Central memory CD4-positive, alpha-beta T cell (primary cell): ENCODE data around the gene EIF1AD.
"Not testable (repeated sequence)": the region's sequence is repeated elsewhere in the genome, so short reads cannot be mapped to it uniquely, and the experiment has no call there.

Source experiments
- DNase-seq: peaks from one replicate; pipeline ENCODE4 v3.0.0; 2022
- total RNA-seq, 3 experiments: gene quantifications; one replicate each; lab custom pipeline; 2026; lab: John Stamatoyannopoulos, UW

Gene EIF1AD
- 45.0 to 65.5 (median 58.3) reads per million in 3 experiments for total RNA-seq

- DNase-seq: peak; percentile 93
These were observed at the start of gene EIF1AD, which contains the start of gene BANF1 for GRCh38 chr11:66001942-66002647. Gene EIF1AD (minus strand): TSS chr11:66002157. CDS start chr11:66000389, 1,768 bp downstream. Gene BANF1 (plus strand): TSS chr11:66002503. CDS start chr11:66003251, 748 bp downstream.

DNA sequence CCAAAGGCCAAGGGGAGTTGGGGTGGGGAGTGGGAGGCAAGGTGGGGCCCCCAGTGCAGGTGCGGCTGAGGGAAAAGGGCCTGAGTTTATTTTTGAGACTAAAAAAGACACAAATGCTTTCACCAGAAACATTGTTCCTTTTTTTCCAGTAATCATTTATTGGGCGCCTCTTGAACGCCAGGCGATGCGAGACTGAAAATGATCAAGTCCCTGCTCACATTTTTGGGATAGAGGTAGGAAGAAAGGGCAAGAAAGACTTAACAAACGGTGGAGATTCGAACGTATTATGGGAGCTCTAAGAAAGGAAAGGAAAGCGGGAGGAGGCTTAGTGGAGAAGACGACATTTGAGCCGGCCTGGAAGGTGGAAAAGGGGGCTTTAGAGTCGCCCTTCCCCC, 49.4 kb upstream of the EIF1AD start:
- DNase-seq: no peak

- no peak for DNase-seq
These were observed 48.7 kb upstream of the EIF1AD start for GRCh38 chr11:66050581-66051231.

DNA sequence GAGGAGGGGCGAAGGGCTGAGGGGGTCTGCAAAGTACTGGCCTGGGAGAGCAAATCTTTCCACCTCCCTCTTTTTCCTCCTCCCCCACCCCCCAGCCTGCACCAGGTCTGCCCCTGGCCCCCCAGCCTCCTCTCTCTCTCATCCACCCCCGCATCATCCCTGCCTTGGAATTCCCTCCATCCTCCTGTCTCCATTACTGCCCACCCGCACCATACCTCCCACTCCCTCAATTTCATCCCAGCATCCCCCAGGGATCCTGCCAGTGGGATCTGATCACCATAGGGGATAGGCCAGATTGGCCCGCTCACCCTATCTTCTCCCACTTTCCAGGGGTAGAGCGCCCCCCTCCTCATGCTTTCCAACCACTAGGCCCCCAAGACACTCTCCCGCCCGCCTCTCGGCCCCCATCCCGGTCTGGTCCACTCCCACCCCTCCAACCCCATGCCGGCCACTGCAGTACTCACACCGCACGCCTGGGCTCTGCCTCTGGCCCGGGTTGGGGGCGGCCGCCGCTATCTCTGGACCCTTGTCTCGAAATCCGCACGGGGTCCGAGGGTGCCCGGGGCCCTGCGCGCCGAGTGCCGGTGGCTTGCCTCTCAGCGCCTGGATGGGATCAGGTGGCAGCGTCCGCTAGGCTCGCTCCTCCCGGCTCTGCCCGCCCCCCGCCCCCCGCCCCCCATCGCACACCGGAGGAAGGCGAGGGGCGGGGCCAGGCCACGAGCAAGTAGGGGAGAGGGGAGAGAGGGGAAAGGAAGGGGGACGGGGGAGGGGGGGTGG, 46.8 kb upstream of the EIF1AD start, which contains the start of gene GAL3ST3:
GAL3ST3 (minus strand) TSS at position 615 of the 777 bp plus-strand sequence. CDS start 3,746 bp downstream, outside the sequence.
- DNase-seq: no peak

DNA sequence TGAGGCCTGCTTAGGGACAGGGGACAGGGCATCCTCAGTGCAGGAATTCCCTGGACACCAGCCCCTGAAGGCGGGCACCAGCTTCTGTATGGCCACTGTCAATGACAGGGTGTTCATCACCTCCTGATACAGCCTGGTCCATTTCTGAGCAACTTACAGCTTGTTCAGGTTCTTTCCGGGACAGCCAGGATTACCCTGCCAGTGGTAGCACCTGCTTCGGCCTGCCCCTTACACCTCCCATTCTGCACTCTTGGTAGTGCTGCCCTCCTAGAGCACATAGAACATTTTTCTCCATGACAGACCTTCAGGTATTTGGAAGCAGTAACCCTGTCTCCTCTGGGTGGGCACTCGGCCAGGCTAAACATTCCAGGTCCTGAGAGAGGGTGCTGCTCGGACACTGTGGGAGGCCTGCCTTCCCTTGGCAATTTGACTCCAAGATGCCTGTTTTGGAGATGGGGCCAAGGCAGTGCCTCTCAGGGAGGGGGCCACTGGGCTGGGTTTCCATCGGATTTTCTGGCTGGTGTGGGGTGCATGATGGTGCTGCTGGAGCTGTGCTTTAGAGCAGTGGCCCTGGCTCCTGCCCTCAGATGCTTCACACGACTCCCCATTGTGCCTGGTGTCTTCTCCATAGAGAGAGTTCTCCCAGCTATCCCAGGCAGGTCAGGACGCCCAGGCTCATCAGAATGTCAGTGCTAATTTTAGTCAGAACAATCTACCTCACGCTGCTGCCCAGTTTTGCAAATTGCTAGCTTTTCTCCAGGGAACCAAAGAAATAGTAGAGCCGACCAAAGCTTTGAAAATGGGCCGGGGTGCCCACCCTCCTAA, 45.8 kb upstream of the EIF1AD start:
- no peak for DNase-seq

- no peak for DNase-seq
These were observed 44.9 kb upstream of the EIF1AD start for GRCh38 chr11:66046901-66047300.

GRCh38 chr11:66045177-66045639, 43.3 kb upstream of the EIF1AD start:
- peak; percentile 79 for DNase-seq

DNA sequence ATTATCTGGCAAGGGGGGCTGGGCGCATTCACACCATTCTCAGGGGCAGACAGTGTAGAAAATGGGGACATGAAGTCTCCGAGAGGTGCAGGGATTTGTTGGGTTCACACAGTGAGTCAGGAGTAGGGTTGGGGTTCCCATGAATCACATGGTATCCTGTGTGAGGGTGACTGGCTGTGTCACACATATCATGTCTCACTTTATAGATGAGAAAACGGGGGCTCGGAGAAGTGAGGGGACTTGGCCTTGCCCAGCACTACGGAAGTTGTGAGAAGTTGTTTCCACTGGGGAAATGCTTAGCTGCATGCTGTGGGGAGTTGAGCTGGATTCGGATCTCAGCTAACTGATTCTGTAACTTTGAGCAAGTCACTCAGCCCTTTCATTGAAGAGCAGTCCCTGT, 42.8 kb upstream of the EIF1AD start:
- DNase-seq: no peak

DNA sequence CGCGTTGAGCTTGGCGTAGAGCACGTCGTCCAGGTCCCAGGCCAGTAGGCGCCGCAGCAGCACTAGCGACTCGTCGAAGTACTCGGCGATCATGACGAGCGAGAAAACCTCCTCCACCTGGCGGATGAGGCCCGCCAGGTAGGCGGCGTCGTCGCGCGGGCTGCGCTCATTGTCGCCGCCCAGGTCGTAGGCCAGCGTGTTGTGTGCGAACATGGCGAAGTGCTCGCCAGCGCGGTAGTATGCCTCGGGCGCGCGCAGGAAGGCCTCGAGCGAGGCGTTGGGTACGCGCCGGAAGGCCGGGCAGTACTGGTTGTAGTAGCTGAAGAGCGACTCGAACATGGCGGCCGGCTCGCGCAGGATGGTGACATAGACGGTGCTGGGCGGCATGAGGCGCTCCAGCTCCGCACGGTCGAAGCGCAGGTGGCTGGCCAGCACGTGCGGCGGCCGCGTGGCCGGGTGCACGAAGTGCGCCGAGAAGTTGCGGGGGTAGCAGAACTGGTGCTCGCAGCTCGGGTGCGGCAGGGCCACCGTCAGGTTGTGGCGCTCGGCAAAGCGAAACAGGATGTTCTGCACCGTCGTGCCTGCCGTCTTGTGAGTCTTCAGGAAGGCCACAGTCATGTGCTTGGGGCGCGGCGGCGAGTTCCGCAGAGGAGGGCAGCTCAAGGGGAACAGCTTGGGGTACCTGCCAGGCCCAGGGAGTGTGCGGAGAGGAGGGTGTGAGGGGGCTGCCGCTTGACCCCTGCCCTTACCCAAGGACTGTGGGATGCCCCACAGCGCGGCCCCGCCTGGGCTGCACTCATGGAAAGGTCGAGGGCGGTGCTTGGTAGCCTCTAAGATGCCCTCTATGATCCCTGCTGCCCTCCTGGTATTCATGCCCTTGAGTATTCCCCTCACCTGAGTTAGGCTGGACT, 41.3 kb upstream of the EIF1AD start:
- no peak for DNase-seq

DNA sequence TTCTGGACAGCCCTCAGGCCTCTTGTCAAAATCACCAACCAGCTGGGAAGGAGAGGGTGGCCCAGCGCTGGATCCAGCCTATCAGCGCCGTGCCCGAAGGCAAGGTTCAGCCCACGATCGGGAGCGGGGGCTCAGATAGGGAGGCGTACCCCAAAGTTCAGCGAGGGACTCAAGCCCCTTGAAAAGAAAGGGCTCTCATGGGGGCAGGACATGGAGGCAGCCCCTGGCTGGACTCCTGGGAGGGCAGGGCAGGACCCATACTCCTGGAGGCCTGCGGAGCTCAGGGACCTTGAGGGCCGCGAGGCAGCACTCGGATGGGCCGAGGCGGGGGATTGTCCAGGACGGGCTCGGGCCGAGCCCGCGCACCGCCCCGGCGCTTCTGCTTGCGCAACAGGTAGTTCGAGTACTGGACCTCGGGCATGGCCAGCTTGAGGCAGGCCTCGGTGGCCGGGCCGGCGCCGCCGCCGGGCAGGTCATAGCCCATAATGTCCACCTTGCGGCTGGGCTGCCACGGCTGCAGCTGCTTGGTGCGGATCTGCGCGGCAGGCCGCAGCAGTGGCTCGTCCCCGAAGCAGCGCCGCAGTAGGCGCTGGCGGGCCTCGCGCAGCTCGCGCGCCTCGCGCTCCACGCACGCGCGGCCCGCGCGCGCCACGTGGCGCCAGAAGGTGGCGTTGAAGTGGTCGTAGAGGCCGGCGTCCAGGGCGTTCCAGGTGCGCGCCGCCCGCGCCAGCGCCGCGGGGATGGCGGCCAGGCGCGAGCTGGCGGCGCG, 40.5 kb upstream of the EIF1AD start:
- DNase-seq: no peak

GRCh38 chr11:66039765-66040164, 37.8 kb upstream of the EIF1AD start:
- no peak for DNase-seq

DNA sequence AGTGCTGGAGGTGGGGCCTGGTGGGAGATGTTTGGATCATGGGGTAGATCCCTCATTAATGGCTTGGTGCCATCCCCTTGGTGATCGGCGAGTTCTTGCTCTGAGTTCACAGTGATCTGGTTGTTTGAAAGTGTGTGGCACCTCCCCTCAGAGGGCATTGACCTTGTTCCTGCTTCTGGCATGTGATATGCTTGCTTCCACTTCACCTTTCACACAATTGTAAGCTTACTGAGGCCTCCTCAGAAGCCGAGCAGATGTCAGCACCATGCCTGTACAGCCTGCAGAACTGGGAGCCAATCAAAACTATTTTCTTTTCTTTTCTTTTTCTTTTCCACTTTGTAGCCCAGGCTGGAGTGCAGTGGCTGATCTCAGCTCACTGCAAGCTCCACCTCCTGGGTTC, 35.4 kb upstream of the EIF1AD start:
- no peak for DNase-seq

DNA sequence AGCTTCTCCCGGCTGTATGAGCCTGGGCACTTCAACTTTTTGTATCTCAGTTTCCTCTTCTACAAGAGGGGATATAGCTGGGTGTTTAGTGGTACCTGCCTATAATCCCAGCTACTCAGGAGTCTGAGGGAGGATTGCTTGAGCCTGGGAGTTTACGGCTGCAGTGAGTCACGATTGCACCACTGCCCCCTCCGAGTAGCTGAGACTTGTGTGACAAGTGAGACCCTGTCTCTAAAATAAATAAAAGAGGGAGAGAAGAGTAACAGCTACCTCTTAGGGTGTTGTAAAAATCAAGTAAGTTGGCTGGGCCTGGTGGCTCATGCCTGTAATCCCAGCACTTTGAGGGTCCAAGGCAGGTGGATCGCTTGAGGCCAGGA, 34.4 kb upstream of the EIF1AD start:
- DNase-seq: no peak

DNA sequence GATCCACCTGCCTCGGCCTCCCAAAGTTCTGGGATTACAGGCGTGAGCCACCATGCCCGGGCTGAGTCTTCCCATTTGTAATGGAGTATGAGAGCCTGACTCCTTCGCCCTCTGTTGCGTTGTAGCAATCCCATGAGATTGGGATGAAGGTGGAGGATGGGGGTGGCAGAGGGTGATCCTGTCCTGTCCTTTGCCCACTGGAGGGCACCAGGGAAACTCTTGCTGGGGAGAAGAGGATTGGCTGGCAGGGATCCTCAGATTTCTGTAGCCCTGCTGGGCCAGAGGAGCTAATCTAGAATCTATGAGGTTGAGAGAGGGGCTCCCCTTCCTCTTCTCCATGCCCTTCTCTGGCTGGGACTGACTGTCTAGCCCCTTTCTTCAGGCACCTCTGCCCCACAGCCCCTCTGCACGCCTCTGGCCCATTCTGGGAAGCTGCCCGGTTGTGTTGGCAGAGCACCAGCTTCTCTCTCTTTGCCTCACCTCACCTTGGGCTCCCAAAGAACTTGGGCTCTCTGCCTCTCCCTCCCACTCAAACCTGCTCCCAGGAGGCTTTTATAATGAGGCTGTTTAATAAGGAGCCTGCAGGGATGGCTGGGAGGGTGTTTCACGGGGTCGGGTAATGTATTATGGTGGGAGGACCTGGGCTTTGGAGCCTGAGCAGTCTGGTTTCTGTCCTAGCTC, 33.8 kb upstream of the EIF1AD start:
- no peak for DNase-seq

DNA sequence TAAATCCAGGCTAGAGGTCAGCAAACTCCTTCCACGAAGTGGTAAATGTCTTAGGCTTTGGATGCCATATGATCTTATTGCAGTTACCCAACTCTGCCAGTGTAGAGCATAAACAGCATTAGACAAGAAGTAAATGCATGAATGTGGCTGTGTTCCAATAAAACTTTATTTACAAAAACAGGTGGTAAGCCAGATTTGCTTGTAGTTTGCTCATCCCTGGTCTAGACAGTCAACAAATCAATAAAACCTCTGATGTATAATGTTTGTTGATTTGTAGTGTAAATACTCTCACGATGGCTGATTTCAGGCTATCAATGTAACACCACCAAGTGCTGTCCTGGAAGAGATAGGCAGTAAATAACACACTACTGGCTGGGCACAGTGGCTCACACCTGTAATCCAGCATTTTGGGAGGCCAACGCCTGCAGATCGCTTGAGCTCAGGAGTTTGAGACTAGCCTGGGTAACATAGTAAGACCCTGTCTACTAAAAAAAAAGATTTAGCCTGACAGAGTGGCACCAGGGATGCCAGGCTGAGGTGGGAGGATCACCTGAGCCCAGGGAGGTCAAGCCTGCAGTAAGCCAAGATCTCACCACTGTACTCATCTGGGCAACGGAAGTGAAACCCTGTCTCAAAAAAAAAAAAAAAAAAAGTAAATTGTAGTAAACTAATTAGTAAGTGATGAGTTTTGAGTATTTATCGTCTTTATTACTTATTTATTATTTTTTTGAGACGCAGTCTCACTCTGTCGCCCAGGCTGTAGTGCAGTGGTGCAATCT, 31.2 kb upstream of the EIF1AD start:
- DNase-seq: no peak

DNA sequence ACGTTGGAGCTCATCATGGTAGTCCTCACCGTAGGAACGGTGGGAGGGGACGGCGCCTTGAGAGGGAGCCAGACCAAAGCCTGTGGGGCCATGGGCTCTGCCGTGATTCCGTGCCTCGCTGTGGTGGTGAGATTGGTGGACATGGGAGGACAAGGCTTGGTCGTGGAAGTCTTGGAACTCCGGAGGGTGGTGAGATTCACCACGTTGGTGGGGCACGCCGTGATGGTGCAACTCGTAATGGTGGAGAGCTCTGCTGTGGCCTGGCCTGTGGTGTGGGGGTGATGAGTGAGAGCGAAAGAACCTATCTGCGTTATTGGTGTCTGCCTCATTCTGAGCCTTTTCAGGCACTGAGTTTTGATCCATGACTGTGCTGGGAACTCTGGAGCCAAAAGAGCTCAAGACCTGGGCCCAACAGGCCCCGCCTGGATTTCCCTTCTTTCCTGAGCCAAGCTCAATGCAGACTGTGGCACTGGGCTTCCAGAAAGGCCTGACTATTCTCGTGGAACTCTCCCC, 24.1 kb upstream of the EIF1AD start, which contains the start of gene CATSPER1:
CATSPER1 (minus strand) TSS at position 463 of the 513 bp plus-strand sequence; CDS start at position 363, 100 bp downstream.
- no peak for DNase-seq

- DNase-seq: not testable (repeated sequence)
These were observed 21.2 kb upstream of the EIF1AD start for GRCh38 chr11:66023186-66023440.

GRCh38 chr11:66022401-66023185, 20.6 kb upstream of the EIF1AD start:
- peak; percentile 59 for DNase-seq
